Neural crest cell (in vitro differentiated cells): ENCODE results near the gene CPPED1. TPM values are rescaled to one million over a fixed set of nuclear protein-coding genes. Genes with fewer than 3 reads are reported as not detected.

Source experiments
- DNase-seq: peaks from one replicate; pipeline ENCODE4 v3.0.0; 2021; ENCODE audit warnings: low read depth, mixed read lengths, low spot score
- H3K27ac Mint-ChIP-seq: one replicate; pipeline ENCODE4 v1.8.0; 2021; ENCODE audit warnings: mild to moderate bottlenecking, mixed read lengths; ENCODE audit not compliant: unreplicated experiment
- H3K27me3 Mint-ChIP-seq: 2 replicates; pipeline ENCODE4 v1.8.0; 2021; ENCODE audit warnings: low read depth, mild to moderate bottlenecking, mixed read lengths
- H3K36me3 Mint-ChIP-seq: 2 replicates; pipeline ENCODE4 v1.8.0; 2021; ENCODE audit warnings: low read depth, mild to moderate bottlenecking, mixed read lengths
- H3K4me1 Mint-ChIP-seq: 2 replicates; pipeline ENCODE4 v1.8.0; 2021; ENCODE audit warnings: mixed read lengths
- H3K4me3 Mint-ChIP-seq: one replicate; pipeline ENCODE4 v1.8.0; 2021; ENCODE audit warnings: mild to moderate bottlenecking, mixed read lengths
- H3K9me3 Mint-ChIP-seq: 2 replicates; pipeline ENCODE4 v1.8.0; 2021; ENCODE audit warnings: mixed read lengths
- CTCF ChIP-seq: fragments of 200-600 bp; sonication (generic); conservative IDR thresholded peaks from 2 replicates; pipeline ENCODE4 v1.5.0; 2021; ENCODE audit warnings: antibody characterized with exemption, mild to moderate bottlenecking
- total RNA-seq: library from RNA; stranded (reverse); gene quantifications from 2 replicates; pipeline ENCODE4 v1.2.1, GENCODE V29; 2021

CPPED1 gene
- total RNA-seq, 1 donor from 2014 or later = 6.9 TPM

GRCh38 chr16:12719972-12720371 is 83.7 kb downstream of the CPPED1 start:
- Mint-ChIP-seq H3K36me3 (peaks cover 6% of the 10 kb centered on the region), H3K4me1 (peaks cover 11% of the 10 kb centered on the region), H3K9me3 (peaks cover 4% of the 10 kb centered on the region)

GRCh38 chr16:12716658-12717057 is 87.0 kb downstream of the CPPED1 start:
- Mint-ChIP-seq H3K27ac (no peak overlapping the region), H3K27me3 (no peaks in the 10 kb centered on the region), H3K4me3 (no peak overlapping the region), H3K9me3 (peaks cover 9% of the 10 kb centered on the region), H3K36me3 (peaks cover 9% of the 10 kb centered on the region), H3K4me1 (peaks cover under 1% of the 10 kb centered on the region)
- no peak for DNase-seq
- TF ChIP-seq CTCF = no peak

More at GRCh38 chr16:12719972-12720371, 83.7 kb downstream of the CPPED1 start:
- H3K27ac Mint-ChIP-seq = no peak overlapping the region
- DNase-seq = no peak
- H3K27me3 Mint-ChIP-seq = no peaks in the 10 kb centered on the region
- H3K4me3 Mint-ChIP-seq = no peak overlapping the region
- no peak for TF ChIP-seq CTCF

- no peak for DNase-seq
- Mint-ChIP-seq H3K4me3 (no peak overlapping the region), H3K27me3 (peaks cover 4% of the 10 kb centered on the region), H3K27ac (no peak overlapping the region), H3K4me1 (no peaks in the 10 kb centered on the region), H3K36me3 (peaks cover under 1% of the 10 kb centered on the region), H3K9me3 (peaks cover 11% of the 10 kb centered on the region)
- TF ChIP-seq CTCF = no peak
These were observed 93.9 kb downstream of the CPPED1 start for GRCh38 chr16:12709807-12710206.

GRCh38 chr16:12708266-12708665 is 95.4 kb downstream of the CPPED1 start:
- Mint-ChIP-seq H3K4me1 (no peaks in the 10 kb centered on the region), H3K27ac (no peak overlapping the region), H3K9me3 (peaks cover 5% of the 10 kb centered on the region), H3K36me3 (no peaks in the 10 kb centered on the region), H3K27me3 (peaks cover 4% of the 10 kb centered on the region), H3K4me3 (no peak overlapping the region)
- no peak for TF ChIP-seq CTCF
- no peak for DNase-seq

- peaks cover 5% of the 10 kb centered on the region for H3K9me3 Mint-ChIP-seq
- TF ChIP-seq CTCF = no peak
- H3K36me3 Mint-ChIP-seq = no peaks in the 10 kb centered on the region
- no peak for DNase-seq
- H3K27me3 Mint-ChIP-seq = peaks cover 4% of the 10 kb centered on the region
- no peak overlapping the region for H3K27ac Mint-ChIP-seq
- H3K4me1 Mint-ChIP-seq = no peaks in the 10 kb centered on the region
- H3K4me3 Mint-ChIP-seq = no peak overlapping the region
These were observed 97.1 kb downstream of the CPPED1 start for GRCh38 chr16:12706628-12707027.
